Omental fat pad (tissue), 4 donors: ENCODE results near the gene DES. TPM values are rescaled to one million over a fixed set of nuclear protein-coding genes. Genes with fewer than 3 reads are reported as not detected.

Source experiments
- ATAC-seq: fragments of 150-250 bp; one replicate; pipeline ENCODE4 v1.9.1; 2016; ENCODE audit warnings: mild to moderate bottlenecking, moderate library complexity; ENCODE audit not compliant: low FRiP score
- DNase-seq: peaks from one replicate; pipeline ENCODE4 v3.0.0-alpha.2; 2019; ENCODE audit warnings: low spot score
- CTCF ChIP-seq, 3 donors: fragments of 450-650 bp; IDR thresholded peaks; one replicate each; pipeline ENCODE4 v1.5.1; 2016 to 2017; ENCODE audit warnings: antibody characterized with exemption in 3 of 3, mild to moderate bottlenecking in 3 of 3, moderate library complexity in 2 of 3
- total RNA-seq, 4 donors: library from RNA; depleted of rRNA; stranded (reverse); fragments of >200 nt; gene quantifications; one replicate each; pipeline ENCODE4 v1.1.0, GENCODE V29; 2016

DES gene
- total RNA-seq, 4 donors from 2014 or later = 39.4 to 292 (median 182) TPM

GRCh38 chr2:219434468-219434717 lies 16.2 kb downstream of the DES start:
- no peak for ATAC-seq
- no peak for DNase-seq

GRCh38 chr2:219434718-219435525 lies 16.7 kb downstream of the DES start, which contains the start of gene SPEG:
Gene SPEG, plus strand, starts transcription at chr2:219434843. Its CDS starts 135 bp downstream, at chr2:219434978.
- DNase-seq = no peak
- peak; percentile 47 for ATAC-seq
- no peak for TF ChIP-seq CTCF (IDR thresholded peaks at IDR 0.05)

More at GRCh38 chr2:219434468-219434717, 16.2 kb downstream of the DES start:
- TF ChIP-seq CTCF (IDR thresholded peaks at IDR 0.05) = no peak

- ATAC-seq (no peak), DNase-seq (no peak)
Measured at GRCh38 chr2:219435701-219436100, 17.5 kb downstream of the DES start.

GRCh38 chr2:219436491-219436890 lies 18.3 kb downstream of the DES start:
- no peak for DNase-seq
- TF ChIP-seq CTCF (IDR thresholded peaks at IDR 0.05) = no peak
- ATAC-seq = no peak

More at GRCh38 chr2:219435701-219436100, 17.5 kb downstream of the DES start:
- TF ChIP-seq CTCF (IDR thresholded peaks at IDR 0.05) = no peak

GRCh38 chr2:219437141-219437540 lies 19.0 kb downstream of the DES start:
- no peak for TF ChIP-seq CTCF (IDR thresholded peaks at IDR 0.05)
- DNase-seq = no peak
- no peak for ATAC-seq

GRCh38 chr2:219437690-219438206 lies 19.6 kb downstream of the DES start:
- ATAC-seq (no peak), DNase-seq (no peak)
- TF ChIP-seq CTCF (IDR thresholded peaks at IDR 0.05) = no peak

- ATAC-seq = no peak
- DNase-seq = no peak
- TF ChIP-seq CTCF (IDR thresholded peaks at IDR 0.05) = no peak
Measured at GRCh38 chr2:219438453-219438852, 20.3 kb downstream of the DES start.
